GM19035 (cell line): ENCODE results near the gene COG5.
"Not testable (repeated sequence)": the region's sequence is repeated elsewhere in the genome, so short reads cannot be mapped to it uniquely, and the experiment has no call there.

Experiments
- ATAC-seq: cut with Tn5 transposase; IDR thresholded peaks from one replicate; pipeline ENCODE4 v1.9.1; 2021; ENCODE audit not compliant: unreplicated experiment

Gene COG5

GRCh38 chr7:107284911-107285479 is 278.7 kb downstream of the COG5 start:
- ATAC-seq = no peak

- no peak for ATAC-seq
Observed at GRCh38 chr7:107277331-107277730, 286.4 kb downstream of the COG5 start.

GRCh38 chr7:107276220-107276827 is 287.4 kb downstream of the COG5 start:
- no peak for ATAC-seq

GRCh38 chr7:107274506-107274905 is 289.2 kb downstream of the COG5 start:
- ATAC-seq = no peak

- ATAC-seq = no peak
Observed at GRCh38 chr7:107269790-107270189, 293.9 kb downstream of the COG5 start.

GRCh38 chr7:107268594-107268993 is 295.1 kb downstream of the COG5 start:
- ATAC-seq = no peak

GRCh38 chr7:107267138-107267537 is 296.6 kb downstream of the COG5 start:
- no peak for ATAC-seq

GRCh38 chr7:107264723-107265122 is 299.0 kb downstream of the COG5 start:
- ATAC-seq = no peak

GRCh38 chr7:107262857-107263256 is 300.9 kb downstream of the COG5 start:
- no peak for ATAC-seq

- ATAC-seq = no peak
Observed at GRCh38 chr7:107258737-107259136, 305.0 kb downstream of the COG5 start.

- ATAC-seq = no peak
Observed at GRCh38 chr7:107255602-107256001, 308.1 kb downstream of the COG5 start.

- ATAC-seq = no peak
Observed at GRCh38 chr7:107254398-107254985, 309.2 kb downstream of the COG5 start.

- no peak for ATAC-seq
Observed at GRCh38 chr7:107253599-107253998, 310.1 kb downstream of the COG5 start.

GRCh38 chr7:107251963-107252362 is 311.8 kb downstream of the COG5 start:
- ATAC-seq = no peak

- no peak for ATAC-seq
Observed at GRCh38 chr7:107248551-107249316, 315.0 kb downstream of the COG5 start.

GRCh38 chr7:107246836-107247235 is 316.9 kb downstream of the COG5 start:
- not testable (repeated sequence) for ATAC-seq

GRCh38 chr7:107244613-107245012 is 319.1 kb downstream of the COG5 start:
- ATAC-seq = no peak

- ATAC-seq = no peak
Observed at GRCh38 chr7:107242267-107242666, 321.5 kb downstream of the COG5 start.

GRCh38 chr7:107237451-107237850 is 326.3 kb downstream of the COG5 start:
- ATAC-seq = no peak

- ATAC-seq = no peak
Observed at GRCh38 chr7:107236862-107237261, 326.9 kb downstream of the COG5 start.

GRCh38 chr7:107234436-107234835 is 329.3 kb downstream of the COG5 start:
- no peak for ATAC-seq

GRCh38 chr7:107233981-107234380 is 329.7 kb downstream of the COG5 start:
- no peak for ATAC-seq
